Right atrium auricular region (tissue), 2 donors: ENCODE measurements around the gene SVOP. TPM values are rescaled to one million over a fixed set of nuclear protein-coding genes. Genes with fewer than 3 reads are reported as not detected.

ENCODE experiments used
- DNase-seq: peaks from one replicate; pipeline ENCODE4 v3.0.0-alpha.2; 2019; ENCODE audit warnings: low spot score
- H3K27ac ChIP-seq, 2 donors: fragments of 200-600 bp; sonication (generic); 1 replicate in 1 of 2; 2 replicates in 1 of 2; pipeline ENCODE4 v1.5.1; 2016 to 2019
- H3K27me3 ChIP-seq, 2 donors: fragments of 200-600 bp; sonication (generic); one replicate each; pipeline versions ENCODE4 v1.5.1 to v1.6.0; 2017 to 2019
- H3K36me3 ChIP-seq: fragments of 200-600 bp; sonication (generic); one replicate; pipeline ENCODE4 v1.5.1; 2016
- H3K4me1 ChIP-seq, 2 donors: fragments of 200-600 bp; sonication (generic); one replicate each; pipeline versions ENCODE4 v1.5.1 to v1.6.0; 2017 to 2019
- H3K4me3 ChIP-seq, 2 donors: fragments of 200-600 bp; sonication (generic); 1 replicate in 1 of 2; 2 replicates in 1 of 2; pipeline ENCODE4 v1.5.1; 2017 to 2019; ENCODE audit warnings: mild to moderate bottlenecking in 1 of 2, moderate library complexity in 1 of 2
- H3K9me3 ChIP-seq, 2 donors: fragments of 200-600 bp; sonication (generic); one replicate each; pipeline ENCODE4 v1.5.1; 2019
- total RNA-seq, 2 donors: library from RNA; depleted of rRNA; stranded (reverse); fragments of >200 nt; gene quantifications; one replicate each; pipeline ENCODE4 v1.1.0, GENCODE V29; 2016
- TF ChIP-seq, protein P1 (sequence below), 2 donors: fragments of 200-600 bp; sonication (generic); IDR thresholded peaks; one replicate each; pipeline ENCODE4 v1.5.1; 2019; ENCODE audit warnings: antibody characterized with exemption in 2 of 2

The SVOP gene
- total RNA-seq, 2 donors from 2014 or later: 0.08 TPM; not detected in 1

DNA sequence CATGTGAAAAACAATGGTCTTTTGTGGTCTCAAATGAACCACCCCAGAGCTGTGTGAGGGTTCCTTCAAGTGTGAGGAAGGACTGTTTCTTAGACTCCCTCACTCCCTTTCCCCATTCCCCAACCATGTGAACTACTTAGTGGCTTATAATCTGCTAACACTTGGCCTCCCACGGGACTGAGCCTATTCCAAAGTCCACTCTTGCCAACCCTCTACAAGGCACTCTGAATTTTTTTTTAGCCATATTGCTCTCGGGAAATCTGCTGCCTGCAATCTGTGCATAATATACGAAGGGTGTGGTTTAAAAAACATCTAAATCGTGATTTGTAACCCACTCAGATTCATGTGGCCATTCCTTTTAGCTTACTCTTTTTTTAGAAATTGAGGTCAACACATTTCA is 2.6 kb downstream of the SVOP start:
- H3K9me3 ChIP-seq: no peaks in the 10 kb centered on the region
- DNase-seq: no peak
- no peak overlapping the region for H3K4me3 ChIP-seq
- H3K36me3 ChIP-seq: no peaks in the 10 kb centered on the region
- H3K27me3 ChIP-seq: no peaks in the 10 kb centered on the region
- peaks cover 0 to 10% of the 10 kb centered on the region in 2 donors for H3K4me1 ChIP-seq
- TF ChIP-seq, protein P1, sequence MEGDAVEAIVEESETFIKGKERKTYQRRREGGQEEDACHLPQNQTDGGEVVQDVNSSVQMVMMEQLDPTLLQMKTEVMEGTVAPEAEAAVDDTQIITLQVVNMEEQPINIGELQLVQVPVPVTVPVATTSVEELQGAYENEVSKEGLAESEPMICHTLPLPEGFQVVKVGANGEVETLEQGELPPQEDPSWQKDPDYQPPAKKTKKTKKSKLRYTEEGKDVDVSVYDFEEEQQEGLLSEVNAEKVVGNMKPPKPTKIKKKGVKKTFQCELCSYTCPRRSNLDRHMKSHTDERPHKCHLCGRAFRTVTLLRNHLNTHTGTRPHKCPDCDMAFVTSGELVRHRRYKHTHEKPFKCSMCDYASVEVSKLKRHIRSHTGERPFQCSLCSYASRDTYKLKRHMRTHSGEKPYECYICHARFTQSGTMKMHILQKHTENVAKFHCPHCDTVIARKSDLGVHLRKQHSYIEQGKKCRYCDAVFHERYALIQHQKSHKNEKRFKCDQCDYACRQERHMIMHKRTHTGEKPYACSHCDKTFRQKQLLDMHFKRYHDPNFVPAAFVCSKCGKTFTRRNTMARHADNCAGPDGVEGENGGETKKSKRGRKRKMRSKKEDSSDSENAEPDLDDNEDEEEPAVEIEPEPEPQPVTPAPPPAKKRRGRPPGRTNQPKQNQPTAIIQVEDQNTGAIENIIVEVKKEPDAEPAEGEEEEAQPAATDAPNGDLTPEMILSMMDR (IDR thresholded peaks at IDR 0.05): no peak
- no peak overlapping the region for H3K27ac ChIP-seq

DNA sequence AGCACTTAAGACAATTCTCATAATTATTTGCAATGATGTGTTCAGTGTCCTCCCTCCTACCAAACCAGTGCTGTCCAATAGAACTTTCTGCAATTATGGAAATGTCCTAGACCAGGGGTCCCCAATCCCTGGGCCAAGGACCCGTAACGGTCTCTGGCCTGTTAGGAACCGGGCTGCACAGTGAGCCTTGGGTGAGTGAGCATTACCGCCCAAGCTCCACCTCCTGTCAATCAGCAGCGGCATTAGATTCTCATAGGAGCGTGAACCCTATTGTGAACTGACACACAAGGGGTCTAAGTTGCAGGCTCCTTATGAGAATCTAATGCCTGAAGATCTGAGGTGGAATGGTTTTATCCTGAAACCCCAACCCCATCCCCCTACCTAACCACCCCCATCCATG is 3.9 kb downstream of the SVOP start:
- H3K27me3 ChIP-seq: no peaks in the 10 kb centered on the region
- no peak overlapping the region for H3K27ac ChIP-seq
- peaks cover 0 to 10% of the 10 kb centered on the region in 2 donors for H3K4me1 ChIP-seq
- TF ChIP-seq, protein P1 (IDR thresholded peaks at IDR 0.05): no peak
- no peaks in the 10 kb centered on the region for H3K36me3 ChIP-seq
- no peak for DNase-seq
- H3K9me3 ChIP-seq: no peaks in the 10 kb centered on the region
- no peak overlapping the region for H3K4me3 ChIP-seq

DNA sequence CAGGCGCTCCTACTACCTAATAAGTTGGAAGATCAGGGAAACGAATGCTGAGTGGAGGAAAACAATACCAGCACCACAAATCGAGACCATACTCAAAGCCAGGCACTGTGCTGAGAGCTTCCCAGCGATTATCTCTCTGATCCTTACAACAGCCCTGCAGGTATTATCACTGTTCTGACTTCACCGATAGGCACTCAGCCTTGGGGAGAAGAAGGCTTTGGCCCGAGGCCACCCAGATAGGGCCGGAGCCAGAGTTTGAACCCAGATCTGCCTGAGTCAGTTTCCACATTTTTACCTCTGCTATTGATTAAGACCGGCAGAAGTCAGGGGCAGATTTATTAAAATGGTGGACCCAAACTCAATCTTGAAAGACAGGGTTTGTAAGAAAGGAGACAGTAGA is 4.9 kb downstream of the SVOP start:
- DNase-seq: no peak
- Histone ChIP-seq H3K4me3 (no peak overlapping the region), H3K27ac (no peak overlapping the region), H3K36me3 (no peaks in the 10 kb centered on the region), H3K27me3 (no peaks in the 10 kb centered on the region), H3K9me3 (no peaks in the 10 kb centered on the region), H3K4me1 (peaks cover 0 to 8% of the 10 kb centered on the region in 2 donors)
- TF ChIP-seq, protein P1 (IDR thresholded peaks at IDR 0.05): no peak

DNA sequence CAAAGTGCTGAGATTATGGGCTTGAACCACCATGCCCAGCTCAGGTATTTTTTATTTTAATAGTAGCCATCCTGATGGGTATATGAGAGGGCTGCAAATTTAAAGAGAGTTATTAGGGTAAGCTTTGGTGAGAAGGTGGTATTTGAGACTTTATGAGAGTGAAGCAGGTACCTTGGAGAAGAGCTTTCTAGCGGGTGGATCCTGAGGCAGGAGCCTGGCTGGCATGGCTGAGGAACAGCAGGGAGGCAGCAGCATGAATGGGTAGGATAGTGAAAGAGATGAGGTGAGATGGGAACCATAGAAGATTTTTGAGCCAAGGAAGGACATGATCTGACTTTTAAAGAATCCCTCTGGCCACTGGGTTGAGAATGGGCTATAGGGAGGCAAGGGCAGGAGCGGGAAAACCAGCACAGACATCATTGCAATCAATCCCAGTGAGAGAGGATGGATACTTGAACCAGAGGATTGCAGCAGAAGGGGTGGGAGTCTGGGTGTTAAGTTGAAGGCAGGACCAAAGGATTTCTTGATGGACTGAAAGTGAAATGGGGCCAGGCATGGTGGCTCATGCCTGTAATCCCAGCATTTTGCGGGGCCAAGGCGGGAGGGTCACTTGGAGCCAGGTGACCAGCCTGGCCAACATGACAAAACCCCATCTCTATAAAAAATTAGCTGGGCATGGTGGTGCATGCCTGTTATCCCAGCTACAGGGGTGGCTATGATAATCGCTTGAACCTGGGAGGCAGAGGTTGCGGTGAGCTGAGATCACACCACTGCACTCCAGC is 5.7 kb downstream of the SVOP start:
- no peaks in the 10 kb centered on the region for H3K4me1 ChIP-seq
- H3K36me3 ChIP-seq: no peaks in the 10 kb centered on the region
- H3K9me3 ChIP-seq: no peaks in the 10 kb centered on the region
- no peak overlapping the region for H3K27ac ChIP-seq
- DNase-seq: no peak
- TF ChIP-seq, protein P1 (IDR thresholded peaks at IDR 0.05): no peak
- H3K4me3 ChIP-seq: no peak overlapping the region
- no peaks in the 10 kb centered on the region for H3K27me3 ChIP-seq

DNA sequence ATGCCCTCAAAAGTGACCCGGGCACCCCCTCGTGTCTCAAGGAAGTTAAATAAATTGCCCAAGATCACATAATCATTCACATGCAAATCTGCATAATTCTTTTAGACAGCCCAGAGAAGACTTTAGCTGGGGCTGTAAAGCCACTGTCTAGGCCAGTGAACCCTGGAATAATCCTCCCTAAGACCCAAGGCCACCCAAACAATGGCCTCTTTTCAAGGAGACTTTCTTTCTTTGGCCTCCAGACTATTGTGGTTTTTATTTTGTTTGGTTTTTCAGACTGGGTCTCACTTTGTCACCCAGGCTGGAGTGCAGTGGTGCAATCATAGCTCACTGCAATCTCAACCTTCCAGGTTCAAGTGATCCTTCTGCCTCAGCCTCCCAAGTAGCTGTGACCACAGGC is 10.6 kb downstream of the SVOP start:
- Histone ChIP-seq H3K36me3 (no peaks in the 10 kb centered on the region), H3K4me3 (no peak overlapping the region), H3K27ac (no peak overlapping the region), H3K4me1 (no peaks in the 10 kb centered on the region), H3K9me3 (no peaks in the 10 kb centered on the region), H3K27me3 (no peaks in the 10 kb centered on the region)
- TF ChIP-seq, protein P1 (IDR thresholded peaks at IDR 0.05): no peak
- DNase-seq: no peak

DNA sequence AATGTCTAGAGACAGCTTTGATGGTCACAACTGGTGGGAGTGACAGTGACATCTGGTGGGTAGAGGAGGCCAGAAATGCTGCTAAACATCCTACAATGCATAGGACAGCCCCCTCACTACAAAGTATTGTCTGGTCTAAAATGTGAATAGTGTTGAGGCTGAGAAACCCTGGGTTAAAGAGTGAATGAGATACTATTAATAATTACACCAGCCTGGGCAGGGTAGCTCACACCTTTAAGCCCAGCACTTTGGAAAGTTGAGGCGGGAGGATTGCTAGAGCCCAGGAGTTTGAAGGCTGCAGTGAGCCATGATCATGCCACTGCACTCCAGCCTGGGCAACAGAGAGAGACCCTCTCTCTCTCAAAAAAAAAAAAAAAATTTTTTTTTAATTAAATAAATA is 11.1 kb downstream of the SVOP start:
- H3K27ac ChIP-seq: no peak overlapping the region
- no peak overlapping the region for H3K4me3 ChIP-seq
- no peaks in the 10 kb centered on the region for H3K27me3 ChIP-seq
- no peak for DNase-seq
- no peaks in the 10 kb centered on the region for H3K36me3 ChIP-seq
- no peaks in the 10 kb centered on the region for H3K4me1 ChIP-seq
- TF ChIP-seq, protein P1 (IDR thresholded peaks at IDR 0.05): no peak
- no peaks in the 10 kb centered on the region for H3K9me3 ChIP-seq
